Neural progenitor cell (in vitro differentiated cells): ENCODE measurements around the gene HINT1.

ENCODE experiments used
- CTCF ChIP-seq: fragments of 200-600 bp; sonication (generic); IDR thresholded peaks from 2 replicates; pipeline ENCODE4 v1.5.1; 2017; ENCODE audit warnings: antibody characterized with exemption, mild to moderate bottlenecking
- EZH2 ChIP-seq: fragments of 200-600 bp; sonication (generic); IDR thresholded peaks from 2 replicates; pipeline ENCODE4 v1.6.1; 2017; ENCODE audit warnings: antibody characterized with exemption, mild to moderate bottlenecking, moderate library complexity

GRCh38 chr5:131180407-131180806 is 15.4 kb upstream of the HINT1 start:
- TF ChIP-seq CTCF (no peak), EZH2 (no peak)
